Trophoblast cell (in vitro differentiated cells and primary cell): Measurements from ENCODE around the gene IPO11.

Experiments used
- DNase-seq, 2 donors: peaks; one replicate each; pipeline ENCODE4 v3.0.0-alpha.2; 2016
- H2AFZ ChIP-seq: 2 replicates; pipeline ENCODE4 v1.6.1; 2013; ENCODE audit warnings: low read length, moderate library complexity, mild to moderate bottlenecking; ENCODE audit not compliant: insufficient read depth, poor library complexity
- H2AK5ac ChIP-seq: 2 replicates; pipeline ENCODE4 v1.6.1; 2013; ENCODE audit warnings: mild to moderate bottlenecking, low read length
- H2BK120ac ChIP-seq: 2 replicates; pipeline ENCODE4 v1.6.1; 2013; ENCODE audit warnings: low read length, mild to moderate bottlenecking, moderate library complexity; ENCODE audit not compliant: insufficient read depth, poor library complexity
- H2BK12ac ChIP-seq: 2 replicates; pipeline ENCODE4 v1.6.1; 2013; ENCODE audit warnings: mild to moderate bottlenecking, low read length, moderate library complexity
- H2BK5ac ChIP-seq: 2 replicates; pipeline ENCODE4 v1.6.1; 2013; ENCODE audit warnings: low read length, low read depth, moderate library complexity, mild to moderate bottlenecking; ENCODE audit not compliant: poor library complexity
- H3K14ac ChIP-seq: 2 replicates; pipeline ENCODE4 v1.6.1; 2013; ENCODE audit warnings: mild to moderate bottlenecking, low read length
- H3K18ac ChIP-seq: 2 replicates; pipeline ENCODE4 v1.6.1; 2013; ENCODE audit warnings: mild to moderate bottlenecking, low read length
- H3K23ac ChIP-seq: 2 replicates; pipeline ENCODE4 v1.6.1; 2013; ENCODE audit warnings: low read length
- H3K27ac ChIP-seq: 2 replicates; pipeline ENCODE4 v1.5.1; 2013; ENCODE audit warnings: low read depth, mild to moderate bottlenecking, inconsistent platforms, low read length, moderate library complexity
- H3K27me3 ChIP-seq: 2 replicates; pipeline ENCODE4 v1.6.1; 2013; ENCODE audit warnings: inconsistent platforms, mild to moderate bottlenecking, low read length, moderate library complexity; ENCODE audit not compliant: insufficient read depth
- H3K36me3 ChIP-seq, 2 experiments: 1 replicate in 1 of 2; 2 replicates in 1 of 2; pipeline ENCODE4 v1.6.1; 2013; ENCODE audit warnings: low read length in 2 of 2, mild to moderate bottlenecking in 2 of 2, moderate library complexity in 1 of 2; ENCODE audit not compliant: insufficient read depth in 2 of 2, control insufficient read depth in 1 of 2
- H3K4ac ChIP-seq: 2 replicates; pipeline ENCODE4 v1.6.1; 2013; ENCODE audit warnings: low read depth, mild to moderate bottlenecking, low read length, moderate library complexity
- H3K4me1 ChIP-seq, 2 experiments: 1 replicate in 1 of 2; 2 replicates in 1 of 2; pipeline ENCODE4 v1.6.1; 2013; ENCODE audit warnings: low read length in 2 of 2, mild to moderate bottlenecking in 2 of 2, moderate library complexity in 1 of 2; ENCODE audit not compliant: insufficient read depth in 2 of 2, control insufficient read depth in 1 of 2
- H3K4me2 ChIP-seq: 2 replicates; pipeline ENCODE4 v1.6.1; 2013; ENCODE audit warnings: inconsistent platforms, mild to moderate bottlenecking, low read length, moderate library complexity
- H3K4me3 ChIP-seq: 2 replicates; pipeline ENCODE4 v1.5.1; 2013; ENCODE audit warnings: mild to moderate bottlenecking, low read depth, low read length, inconsistent platforms
- H3K79me1 ChIP-seq: one replicate; pipeline ENCODE4 v1.6.1; 2013; ENCODE audit warnings: low read length
- H3K79me2 ChIP-seq: 2 replicates; pipeline ENCODE4 v1.6.1; 2013; ENCODE audit warnings: low read length, mild to moderate bottlenecking; ENCODE audit not compliant: control insufficient read depth, insufficient read depth, poor library complexity
- H3K9ac ChIP-seq: 2 replicates; pipeline ENCODE4 v1.6.1; 2013; ENCODE audit warnings: mild to moderate bottlenecking, low read length
- H3K9me3 ChIP-seq: 2 replicates; pipeline ENCODE4 v1.6.1; 2013; ENCODE audit warnings: low read depth, mild to moderate bottlenecking, control low read depth, inconsistent platforms, low read length; ENCODE audit not compliant: insufficient read depth
- H4K12ac ChIP-seq: 2 replicates; pipeline ENCODE4 v1.6.1; 2013; ENCODE audit warnings: low read depth, mild to moderate bottlenecking, low read length, moderate library complexity
- H4K8ac ChIP-seq: 2 replicates; pipeline ENCODE4 v1.6.1; 2013; ENCODE audit warnings: low read depth, mild to moderate bottlenecking, low read length, moderate library complexity
- H4K91ac ChIP-seq: one replicate; pipeline ENCODE4 v1.6.1; 2013; ENCODE audit warnings: low read depth, mild to moderate bottlenecking, low read length, moderate library complexity
- WGBS: extraction: QIAGEN DNeasy Blood & Tissue Kit; methylation state at CpG from one replicate; pipeline ENCODE4 v1.1.7; 2013; ENCODE audit warnings: missing lambda C conversion rate; ENCODE audit not compliant: insufficient read length, insufficient coverage; ENCODE audit errors: extremely low coverage; 5-methylcytosine and 5-hydroxymethylcytosine counted together

IPO11 gene

GRCh38 chr5:62650197-62650596 is 237.6 kb downstream of the IPO11 start:
- H3K4ac ChIP-seq = no peak overlapping the region
- peak; percentile 94 to 98 for DNase-seq
- H3K14ac ChIP-seq = no peak overlapping the region
- no peak overlapping the region for H4K12ac ChIP-seq
- H3K36me3 ChIP-seq = no peaks in the 10 kb centered on the region
- H4K91ac ChIP-seq = no peak overlapping the region
- no peak overlapping the region for H3K18ac ChIP-seq
- no peaks in the 10 kb centered on the region for H3K27me3 ChIP-seq
- no peak overlapping the region for H2BK5ac ChIP-seq
- H4K8ac ChIP-seq = no peak overlapping the region
- H3K27ac ChIP-seq = peak overlapping the region; percentile 44
- peaks cover 2% of the 10 kb centered on the region for H3K9me3 ChIP-seq
- no peak overlapping the region for H3K4me2 ChIP-seq
- no peak overlapping the region for H2AFZ ChIP-seq
- H3K79me1 ChIP-seq = peaks cover 3% of the 10 kb centered on the region
- no peak overlapping the region for H3K4me3 ChIP-seq
- no peaks in the 10 kb centered on the region for H3K79me2 ChIP-seq
- H2BK12ac ChIP-seq = no peak overlapping the region
- no CpG with 5 or more reads among the region's 5 CpGs for WGBS
- H3K4me1 ChIP-seq = peaks cover 0 to 13% of the 10 kb centered on the region in 2 experiments
- H3K9ac ChIP-seq = no peak overlapping the region
- no peak overlapping the region for H2AK5ac ChIP-seq
- H2BK120ac ChIP-seq = no peak overlapping the region
- H3K23ac ChIP-seq = no peak overlapping the region

DNA sequence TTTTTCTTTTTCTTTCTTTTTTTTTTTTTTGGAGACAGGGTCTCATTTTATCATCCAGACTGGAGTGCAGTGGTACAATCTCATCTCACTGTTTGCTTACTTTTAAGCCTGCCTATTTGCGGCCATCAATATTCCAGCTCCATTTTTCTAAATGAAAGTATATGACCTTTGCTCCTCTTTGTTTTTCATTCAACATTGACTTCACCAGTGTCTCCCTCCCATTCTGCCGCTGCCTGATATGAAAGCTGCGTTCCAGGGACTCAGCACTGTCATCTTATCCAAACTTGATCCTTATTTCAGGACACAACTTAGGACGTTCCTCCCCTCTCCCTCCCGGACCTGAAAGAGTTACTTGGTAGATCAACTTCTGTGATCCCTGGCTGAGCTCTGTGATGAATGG is 239.7 kb downstream of the IPO11 start:
- Histone ChIP-seq H4K91ac (no peak overlapping the region), H3K4ac (no peak overlapping the region), H3K27me3 (no peaks in the 10 kb centered on the region), H3K14ac (no peak overlapping the region), H3K36me3 (no peaks in the 10 kb centered on the region), H3K9me3 (peaks cover 5% of the 10 kb centered on the region), H4K12ac (no peak overlapping the region), H2BK12ac (no peak overlapping the region), H3K23ac (no peak overlapping the region), H3K4me3 (no peak overlapping the region), H2BK120ac (no peak overlapping the region), H2AK5ac (no peak overlapping the region), H4K8ac (no peak overlapping the region), H3K4me2 (no peak overlapping the region), H3K18ac (no peak overlapping the region), H2BK5ac (no peak overlapping the region), H3K79me1 (peaks cover 3% of the 10 kb centered on the region), H3K27ac (no peak overlapping the region), H3K79me2 (no peaks in the 10 kb centered on the region), H3K9ac (no peak overlapping the region), H2AFZ (no peak overlapping the region), H3K4me1 (peaks cover 0 to 13% of the 10 kb centered on the region in 2 experiments)
- no CpG with 5 or more reads among the region's 5 CpGs for WGBS
- DNase-seq = no peak

DNA sequence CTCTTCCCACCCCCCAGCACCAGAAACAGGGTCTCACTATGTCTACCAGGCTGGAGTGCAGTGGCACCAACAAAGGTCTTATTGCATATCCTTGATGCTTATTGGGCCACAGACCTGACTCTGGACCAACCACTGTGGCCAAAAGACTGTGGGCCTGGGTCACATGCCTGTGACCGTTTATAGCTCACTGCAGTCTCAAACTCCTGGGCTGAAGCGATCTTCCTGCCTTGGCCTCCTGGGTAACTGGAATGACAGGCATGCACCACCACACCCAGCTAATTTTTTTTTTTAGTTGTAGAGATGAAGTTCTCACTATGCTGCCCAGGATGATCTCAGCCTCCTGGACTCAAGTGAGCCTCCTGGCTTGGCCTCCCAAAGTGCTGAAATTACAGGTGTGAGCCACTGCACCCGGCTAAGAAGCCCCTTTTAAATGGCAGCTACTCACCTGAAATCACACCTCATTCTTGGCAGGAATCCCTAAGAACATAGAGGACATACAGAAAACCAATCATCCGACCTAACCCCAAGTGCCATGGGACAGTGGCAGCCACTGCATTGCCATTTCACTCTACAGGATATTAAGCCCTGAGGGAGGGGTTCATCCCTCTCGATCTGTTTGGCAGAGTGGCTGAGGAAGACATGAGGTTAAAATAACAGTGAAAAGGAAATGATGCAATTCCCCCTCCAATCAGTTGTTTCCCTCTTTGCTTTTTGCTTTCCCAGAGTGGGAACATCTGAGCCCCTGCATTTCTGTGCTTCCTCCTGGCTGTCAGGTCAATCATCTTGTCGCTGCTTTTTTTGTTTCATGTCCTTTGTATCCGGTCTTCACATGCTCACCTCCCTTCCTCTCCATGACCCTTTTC is 240.7 kb downstream of the IPO11 start:
- Histone ChIP-seq H3K36me3 (no peaks in the 10 kb centered on the region), H3K79me1 (peaks cover 3% of the 10 kb centered on the region), H3K9me3 (peaks cover 5% of the 10 kb centered on the region), H2BK120ac (no peak overlapping the region), H4K91ac (no peak overlapping the region), H3K27ac (no peak overlapping the region), H3K23ac (no peak overlapping the region), H3K4ac (no peak overlapping the region), H2AK5ac (no peak overlapping the region), H3K4me3 (no peak overlapping the region), H3K79me2 (no peaks in the 10 kb centered on the region), H2BK5ac (no peak overlapping the region), H3K4me1 (peaks cover 0 to 10% of the 10 kb centered on the region in 2 experiments), H3K4me2 (no peak overlapping the region), H4K12ac (no peak overlapping the region), H3K18ac (no peak overlapping the region), H3K14ac (no peak overlapping the region), H3K27me3 (no peaks in the 10 kb centered on the region), H2AFZ (no peak overlapping the region), H2BK12ac (no peak overlapping the region), H3K9ac (no peak overlapping the region), H4K8ac (no peak overlapping the region)
- WGBS = no CpG with 5 or more reads among the region's 7 CpGs
- peak; percentile 39 to 61 for DNase-seq

- no peak overlapping the region for H2AK5ac ChIP-seq
- no peak for DNase-seq
- no peak overlapping the region for H2BK5ac ChIP-seq
- no peak overlapping the region for H3K4me3 ChIP-seq
- no peak overlapping the region for H2AFZ ChIP-seq
- no peak overlapping the region for H3K27ac ChIP-seq
- H3K79me1 ChIP-seq = peaks cover 3% of the 10 kb centered on the region
- no peak overlapping the region for H3K14ac ChIP-seq
- no peaks in the 10 kb centered on the region for H3K79me2 ChIP-seq
- H4K8ac ChIP-seq = no peak overlapping the region
- peaks cover 5% of the 10 kb centered on the region for H3K9me3 ChIP-seq
- no peak overlapping the region for H4K91ac ChIP-seq
- no peak overlapping the region for H3K23ac ChIP-seq
- H3K9ac ChIP-seq = no peak overlapping the region
- no CpG with 5 or more reads among the region's 11 CpGs for WGBS
- no peak overlapping the region for H2BK12ac ChIP-seq
- H3K18ac ChIP-seq = no peak overlapping the region
- no peak overlapping the region for H3K4me2 ChIP-seq
- no peaks in the 10 kb centered on the region for H3K27me3 ChIP-seq
- H3K4ac ChIP-seq = no peak overlapping the region
- H2BK120ac ChIP-seq = no peak overlapping the region
- H3K4me1 ChIP-seq = peaks cover 0 to 7% of the 10 kb centered on the region in 2 experiments
- no peak overlapping the region for H4K12ac ChIP-seq
- no peaks in the 10 kb centered on the region for H3K36me3 ChIP-seq
Measured at GRCh38 chr5:62653864-62654575, 241.5 kb downstream of the IPO11 start.
